ENCODE measurements around the gene CPPED1. TPM values are rescaled to one million over a fixed set of nuclear protein-coding genes. Genes with fewer than 3 reads are reported as not detected.

CPPED1 gene
- total and polyA plus RNA-seq, 2 experiments from 2014 or later: 6.2 to 7.3 TPM

DNA sequence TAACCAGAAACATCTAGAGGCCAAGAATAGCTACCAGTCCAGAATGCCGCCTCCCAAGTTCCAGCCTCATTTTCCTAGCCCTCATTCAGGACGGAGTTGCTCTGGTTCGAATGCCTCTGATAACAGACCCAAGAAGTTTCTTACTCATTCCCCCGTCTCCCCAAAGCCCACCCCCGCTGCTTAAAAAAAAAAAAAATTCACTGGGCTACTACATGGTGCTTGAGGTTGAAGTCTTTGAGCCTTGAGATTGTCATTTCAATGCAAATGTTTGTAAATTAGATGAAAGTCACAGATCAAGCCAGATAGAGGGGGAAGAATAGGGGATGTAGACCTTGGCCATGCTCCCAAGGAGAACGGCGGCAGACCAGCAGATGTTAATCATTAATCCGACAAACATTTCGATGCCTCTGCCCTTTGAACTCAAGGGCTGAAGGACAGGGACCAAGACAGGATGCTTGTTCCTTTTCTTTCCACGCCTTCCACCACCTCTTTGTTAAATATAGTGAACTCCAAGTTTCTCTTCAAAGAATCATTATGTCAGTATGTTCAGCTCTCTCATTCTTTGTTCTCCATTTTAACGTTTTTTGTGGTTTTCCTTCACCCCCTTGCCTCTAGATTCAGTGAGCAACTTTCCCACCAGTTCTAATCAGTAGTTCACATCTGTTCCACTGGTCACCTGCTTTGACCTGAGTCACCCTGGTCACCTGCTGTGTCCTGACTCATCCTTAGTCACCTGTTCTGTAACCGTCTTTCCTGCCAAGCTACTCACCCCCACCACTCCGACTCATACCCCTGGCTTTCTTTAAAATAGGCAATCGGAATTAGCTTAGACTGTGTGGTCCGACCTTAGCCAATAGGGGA lies 190.3 kb downstream of the CPPED1 start:
- Histone ChIP-seq H3K4me1 (ENCODE audit: insufficient read depth) (peaks cover 6% of the 10 kb centered on the region), H2AFZ (peak overlapping the region; percentile 9; the same call in 1 of the 2 replicates), H3K4me2 (no peak overlapping the region), H3K36me3 (ENCODE audit: insufficient read depth) (no peaks in the 10 kb centered on the region), H3K9me2 (ENCODE audit: insufficient read depth) (no peaks in the 10 kb centered on the region), H3K27ac (ENCODE audit: low read depth) (no peak overlapping the region), H3K27me3 (ENCODE audit: insufficient read depth) (no peaks in the 10 kb centered on the region), H4K20me1 (replicated peaks; ENCODE audit: insufficient read depth) (no peaks in the 10 kb centered on the region), H3K4me3 (no peak overlapping the region), H3K79me2 (replicated peaks; ENCODE audit: insufficient read depth) (no peaks in the 10 kb centered on the region), H3F3A (replicated peaks; ENCODE audit: low read depth) (no peaks in the 10 kb centered on the region)
- H3K36me3 Mint-ChIP-seq (ENCODE audit: low read depth): no peaks in the 10 kb centered on the region
- H3K4me3 Mint-ChIP-seq: no peak overlapping the region
- H3K27ac Mint-ChIP-seq: peak overlapping the region; percentile 46
- peak; percentile 29; the same call in 2 of the 3 replicates for ATAC-seq
- no peaks in the 10 kb centered on the region; the same call in 2 of the 3 replicates for H3K9me3 Mint-ChIP-seq
- H3K27me3 Mint-ChIP-seq (ENCODE audit: insufficient read depth, low read depth, poor library complexity): peaks cover 6% of the 10 kb centered on the region
- TF ChIP-seq POLR2AphosphoS5 (IDR thresholded peaks at IDR 0.05; ENCODE audit: low read depth): no peak
- no peak for TF ChIP-seq ZNF331 (CRISPR knock-in tag; IDR thresholded peaks at IDR 0.05; ENCODE audit: low read depth)
- peak; percentile 25 for DNase-seq (ENCODE audit: low spot score)
- peaks cover 16% of the 10 kb centered on the region for H3K4me1 Mint-ChIP-seq

DNA sequence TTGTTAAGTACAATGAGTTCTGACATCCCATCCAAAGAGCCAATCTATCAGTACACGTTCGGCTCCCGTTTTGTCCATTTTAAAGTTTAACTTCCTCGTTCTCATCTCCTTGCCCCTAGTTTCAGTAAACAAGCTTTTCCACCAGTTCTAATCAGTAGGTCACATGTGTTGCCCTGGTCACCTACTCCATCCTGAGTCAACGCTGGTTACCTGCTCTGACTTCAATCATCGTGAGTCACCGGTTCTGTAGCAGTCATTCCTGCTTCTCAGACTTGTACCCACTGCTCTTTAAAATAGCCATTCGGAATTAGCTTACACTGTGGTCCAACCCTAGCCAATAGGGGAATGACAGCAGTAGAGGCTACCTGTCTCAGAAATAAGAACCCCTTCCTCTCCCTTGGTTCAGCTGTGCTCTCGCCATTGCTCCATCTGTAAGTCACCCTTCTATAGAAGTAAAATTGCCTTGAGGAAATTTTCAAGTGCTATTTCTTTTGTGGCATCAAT lies 191.0 kb downstream of the CPPED1 start:
- Mint-ChIP-seq H3K27me3 (ENCODE audit: insufficient read depth, low read depth, poor library complexity) (peaks cover 6% of the 10 kb centered on the region), H3K36me3 (ENCODE audit: low read depth) (no peaks in the 10 kb centered on the region), H3K4me3 (no peak overlapping the region), H3K27ac (no peak overlapping the region), H3K4me1 (peaks cover 16% of the 10 kb centered on the region), H3K9me3 (peaks cover 4% of the 10 kb centered on the region; the same call in 1 of the 3 replicates)
- H3K9me2 ChIP-seq (ENCODE audit: insufficient read depth): no peaks in the 10 kb centered on the region
- TF ChIP-seq, protein P1, sequence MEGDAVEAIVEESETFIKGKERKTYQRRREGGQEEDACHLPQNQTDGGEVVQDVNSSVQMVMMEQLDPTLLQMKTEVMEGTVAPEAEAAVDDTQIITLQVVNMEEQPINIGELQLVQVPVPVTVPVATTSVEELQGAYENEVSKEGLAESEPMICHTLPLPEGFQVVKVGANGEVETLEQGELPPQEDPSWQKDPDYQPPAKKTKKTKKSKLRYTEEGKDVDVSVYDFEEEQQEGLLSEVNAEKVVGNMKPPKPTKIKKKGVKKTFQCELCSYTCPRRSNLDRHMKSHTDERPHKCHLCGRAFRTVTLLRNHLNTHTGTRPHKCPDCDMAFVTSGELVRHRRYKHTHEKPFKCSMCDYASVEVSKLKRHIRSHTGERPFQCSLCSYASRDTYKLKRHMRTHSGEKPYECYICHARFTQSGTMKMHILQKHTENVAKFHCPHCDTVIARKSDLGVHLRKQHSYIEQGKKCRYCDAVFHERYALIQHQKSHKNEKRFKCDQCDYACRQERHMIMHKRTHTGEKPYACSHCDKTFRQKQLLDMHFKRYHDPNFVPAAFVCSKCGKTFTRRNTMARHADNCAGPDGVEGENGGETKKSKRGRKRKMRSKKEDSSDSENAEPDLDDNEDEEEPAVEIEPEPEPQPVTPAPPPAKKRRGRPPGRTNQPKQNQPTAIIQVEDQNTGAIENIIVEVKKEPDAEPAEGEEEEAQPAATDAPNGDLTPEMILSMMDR (conservative IDR thresholded peaks at IDR 0.05; ENCODE audit: low read depth in 2 of 2): no peak
- TF ChIP-seq NANOG (IDR thresholded peaks at IDR 0.05; ENCODE audit: borderline replicate concordance) (no peak), EZH2phosphoT487 (IDR thresholded peaks at IDR 0.05; ENCODE audit: unreplicated experiment) (no peak), STAT1 (IDR thresholded peaks at IDR 0.05; ENCODE audit: unreplicated experiment) (no peak)
- H3K4me1 ChIP-seq (ENCODE audit: insufficient read depth): peaks cover 6% of the 10 kb centered on the region
- H4K20me1 ChIP-seq (replicated peaks; ENCODE audit: insufficient read depth): no peaks in the 10 kb centered on the region
- H3K27me3 ChIP-seq (ENCODE audit: insufficient read depth): no peaks in the 10 kb centered on the region
- no peak overlapping the region for H3K27ac ChIP-seq (ENCODE audit: low read depth)
- no peaks in the 10 kb centered on the region for H3K79me2 ChIP-seq (replicated peaks; ENCODE audit: insufficient read depth)
- ATAC-seq (no peak), DNase-seq (ENCODE audit: low spot score) (no peak)
- no peak overlapping the region for H3K4me3 ChIP-seq
- H2AFZ ChIP-seq: no peak overlapping the region
- H3K36me3 ChIP-seq (ENCODE audit: insufficient read depth): no peaks in the 10 kb centered on the region
- H3K4me2 ChIP-seq: no peak overlapping the region
- H3F3A ChIP-seq (replicated peaks; ENCODE audit: low read depth): no peaks in the 10 kb centered on the region

Data from GM23338 (cell line).